ENCODE measurements around the gene PTRHD1. TPM values are rescaled to one million over a fixed set of nuclear protein-coding genes. Genes with fewer than 3 reads are reported as not detected.
"Not testable (repeated sequence)": the region's sequence is repeated elsewhere in the genome, so short reads cannot be mapped to it uniquely, and the experiment has no call there.

PTRHD1 gene
- total and polyA plus RNA-seq, 2 of the 8 experiments (the other 6 are each of a cell fraction or from before 2014, with no cell fraction given): 46.2 to 91.9 TPM

DNA sequence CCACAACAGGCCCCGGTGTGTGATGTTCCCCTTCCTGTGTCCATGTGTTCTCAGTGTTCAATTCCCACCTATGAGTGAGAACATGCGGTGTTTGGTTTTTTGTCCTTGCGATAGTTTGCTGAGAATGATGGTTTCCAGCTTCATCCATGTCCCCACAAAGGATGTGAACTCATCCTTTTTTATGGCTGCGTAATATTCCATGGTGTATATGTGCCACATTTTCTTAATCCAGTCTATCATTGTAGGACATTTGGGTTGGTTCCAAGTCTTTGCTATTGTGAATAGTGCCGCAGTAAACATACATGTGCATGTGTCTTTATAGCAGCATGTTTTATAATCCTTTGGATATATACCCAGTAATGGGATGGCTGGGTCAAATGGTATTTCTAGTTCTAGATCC is 7.3 kb upstream of the PTRHD1 start:
- not testable (repeated sequence) for H4K20me1 ChIP-seq (replicated peaks in 1 of 2; ENCODE audit: control insufficient read depth in 1 of 2, insufficient read depth in 2 of 2, low read length in 2 of 2); H3K27ac ChIP-seq (ENCODE audit: low read depth, low read length); H2AFZ ChIP-seq (ENCODE audit: low read length); DNase-seq (ENCODE audit: low read depth in 1 of 2, low spot score in 2 of 2); H2BK20ac ChIP-seq (ENCODE audit: low read length); H4K5ac ChIP-seq (ENCODE audit: insufficient read length, low read depth, low read length); H3K27me3 ChIP-seq (replicated peaks in 1 of 4; ENCODE audit: control insufficient read depth in 3 of 4, extremely low read depth in 1 of 4, insufficient read depth in 3 of 4, low read length in 3 of 4); H3K4me1 ChIP-seq (replicated peaks in 1 of 4; ENCODE audit: control insufficient read depth in 3 of 4, insufficient read depth in 4 of 4, low read length in 3 of 4); H3K9ac ChIP-seq (replicated peaks in 1 of 4; ENCODE audit: extremely low read depth in 1 of 4, low read depth in 3 of 4, low read length in 3 of 4); H2BK5ac ChIP-seq (ENCODE audit: low read depth, low read length); H4K8ac ChIP-seq (ENCODE audit: extremely low read depth, insufficient read depth, low read length); H3K56ac ChIP-seq (replicated peaks; ENCODE audit: insufficient read length, low read depth, low read length); H4K91ac ChIP-seq (replicated peaks; ENCODE audit: insufficient read length, low read length); H3K14ac ChIP-seq (ENCODE audit: insufficient read length); H3K23ac ChIP-seq (ENCODE audit: insufficient read length); H3K23me2 ChIP-seq (ENCODE audit: low read depth, low read length); H2AK5ac ChIP-seq (ENCODE audit: low read depth, low read length); H3K4me2 ChIP-seq (ENCODE audit: insufficient read depth in 1 of 2, low read depth in 2 of 2, low read length in 2 of 2); H2BK120ac ChIP-seq (replicated peaks; ENCODE audit: low read depth, low read length); H3K4ac ChIP-seq (replicated peaks; ENCODE audit: insufficient read length, low read depth, low read length); FAIRE-seq; H3K9me3 ChIP-seq (ENCODE audit: insufficient read depth in 2 of 2, low read depth in 1 of 2, low read length in 1 of 2); H3K79me1 ChIP-seq (ENCODE audit: low read depth, low read length); H3K18ac ChIP-seq (ENCODE audit: extremely low read depth, low read length); H2BK12ac ChIP-seq (ENCODE audit: low read depth, low read length); H3K4me3 ChIP-seq (ENCODE audit: extremely low read depth in 1 of 4, insufficient read depth in 2 of 4, low read depth in 3 of 4, low read length in 4 of 4); H2BK15ac ChIP-seq (ENCODE audit: low read length)
- CTCF ChIA-PET (ENCODE audit: partially characterized antibody): interaction anchor here (1.7 kb wide), 1 partner anchor 27 kb away, joined by 6 read pairs; no protein-coding TSS in a partner anchor
- POLR2A ChIA-PET (ENCODE audit: partially characterized antibody): interaction anchor here (1.7 to 2.0 kb wide), 2 partner anchors 19 to 23 kb away, joined by 4 to 5 read pairs; no protein-coding TSS in a partner anchor
- peaks cover 12 to 49% of the 10 kb centered on the region in 2 experiments for H3K79me2 ChIP-seq (ENCODE audit: control insufficient read depth in 1 of 2, insufficient read depth in 2 of 2, low read length in 2 of 2)
- WGBS, 2 experiments (ENCODE audit: extremely low coverage in 1 of 2, insufficient coverage in 1 of 2, insufficient read length in 1 of 2, insufficient replicate concordance in 2 of 2, low coverage in 1 of 2, low lambda C conversion rate in 2 of 2, missing lambda C conversion rate in 1 of 2): 90% methylated on average over 3 of the region's 5 CpGs; no CpG with 5 or more reads in 1 of the 2 experiments
- H3K36me3 ChIP-seq (ENCODE audit: control insufficient read depth in 2 of 4, insufficient read depth in 4 of 4, low read length in 3 of 4): peaks cover 5 to 40% (median 23%) of the 10 kb centered on the region in 4 experiments
